GM18517 (cell line): ENCODE data around the gene OR2J1.
"Not testable (repeated sequence)": the region's sequence is repeated elsewhere in the genome, so short reads cannot be mapped to it uniquely, and the experiment has no call there.

Experiments used
- ATAC-seq: cut with Tn5 transposase; IDR thresholded peaks from one replicate; pipeline ENCODE4 v1.9.1; 2021; ENCODE audit warnings: mild to moderate bottlenecking, moderate library complexity; ENCODE audit not compliant: unreplicated experiment

OR2J1 gene

GRCh38 chr6:29099190-29099589, at the start of gene OR2J1:
Gene OR2J1, plus strand, starts transcription at chr6:29099490. Its CDS starts 1,453 bp downstream, at chr6:29100943.
- no peak for ATAC-seq

GRCh38 chr6:29051680-29052079, 47.6 kb upstream of the OR2J1 start:
- no peak for ATAC-seq

GRCh38 chr6:29071831-29072723, 27.2 kb upstream of the OR2J1 start:
- ATAC-seq: peak; percentile 63

- ATAC-seq: no peak
These were observed 20.1 kb upstream of the OR2J1 start for GRCh38 chr6:29079203-29079602.

- no peak for ATAC-seq
These were observed 18.0 kb upstream of the OR2J1 start for GRCh38 chr6:29081312-29081711.

- no peak for ATAC-seq
These were observed 16.8 kb upstream of the OR2J1 start for GRCh38 chr6:29082457-29082856.

GRCh38 chr6:29087213-29087612, 12.1 kb upstream of the OR2J1 start, which contains the start of gene OR2B3:
Gene OR2B3, minus strand, starts transcription at chr6:29087313. Its CDS starts 65 bp downstream, at chr6:29087248.
- ATAC-seq: no peak

GRCh38 chr6:29092957-29093356, 6.3 kb upstream of the OR2J1 start:
- no peak for ATAC-seq

GRCh38 chr6:29097803-29098202, 1.5 kb upstream of the OR2J1 start:
- no peak for ATAC-seq

GRCh38 chr6:29107758-29108157, 8.5 kb downstream of the OR2J1 start, which contains the start of gene OR2J3:
Gene OR2J3, plus strand, starts transcription at chr6:29108058. Its CDS starts 3,833 bp downstream, at chr6:29111891.
- no peak for ATAC-seq

GRCh38 chr6:29112135-29112534, 12.8 kb downstream of the OR2J1 start:
- ATAC-seq: no peak

GRCh38 chr6:29114964-29115363, 15.7 kb downstream of the OR2J1 start:
- ATAC-seq: not testable (repeated sequence)

GRCh38 chr6:29129326-29130012, 30.2 kb downstream of the OR2J1 start:
- no peak for ATAC-seq

- ATAC-seq: no peak
These were observed 31.4 kb downstream of the OR2J1 start for GRCh38 chr6:29130644-29131043.

- no peak for ATAC-seq
These were observed 32.4 kb downstream of the OR2J1 start for GRCh38 chr6:29131691-29132090.

- ATAC-seq: no peak
These were observed 38.4 kb downstream of the OR2J1 start for GRCh38 chr6:29137724-29138123.

- ATAC-seq: no peak
These were observed 42.3 kb downstream of the OR2J1 start for GRCh38 chr6:29141606-29142005.

- ATAC-seq: no peak
These were observed 43.0 kb downstream of the OR2J1 start for GRCh38 chr6:29142309-29142708.

- no peak for ATAC-seq
These were observed 46.9 kb downstream of the OR2J1 start for GRCh38 chr6:29146179-29146578.

- ATAC-seq: no peak
These were observed 47.8 kb downstream of the OR2J1 start for GRCh38 chr6:29147074-29147473.

GRCh38 chr6:29149444-29149843, 50.2 kb downstream of the OR2J1 start:
- not testable (repeated sequence) for ATAC-seq
